SIG-M5 treated with dmso at 0.1 percent for 504 hours (cell line): Measurements from ENCODE around the gene ARL10.

Experiments used
- DNase-seq: peaks from one replicate; lab custom pipeline; 2025; ENCODE audit not compliant: unreplicated experiment; lab: John Stamatoyannopoulos, UW

The ARL10 gene

GRCh38 chr5:176361437-176362232 lies 3.7 kb upstream of the ARL10 start, which contains the start of gene KIAA1191:
Gene KIAA1191, minus strand, starts transcription at chr5:176361764. Its CDS starts 2,256 bp downstream, at chr5:176359508.
- DNase-seq = peak; percentile 93

GRCh38 chr5:176362233-176362490 lies 3.1 kb upstream of the ARL10 start:
- DNase-seq = no peak

GRCh38 chr5:176364765-176365350 lies 429 bp upstream of the ARL10 start:
- no peak for DNase-seq

- DNase-seq = no peak
Observed at GRCh38 chr5:176366232-176366894, 1.1 kb downstream of the ARL10 start.

GRCh38 chr5:176368726-176369125 lies 3.4 kb downstream of the ARL10 start:
- DNase-seq = no peak

GRCh38 chr5:176369934-176370711 lies 4.8 kb downstream of the ARL10 start:
- no peak for DNase-seq

GRCh38 chr5:176371621-176372539 lies 6.6 kb downstream of the ARL10 start:
- DNase-seq = no peak

- no peak for DNase-seq
Observed at GRCh38 chr5:176373100-176373818, 8.0 kb downstream of the ARL10 start.

GRCh38 chr5:176379881-176380280 lies 14.6 kb downstream of the ARL10 start:
- DNase-seq = peak; percentile 58

- DNase-seq = no peak
Observed at GRCh38 chr5:176381423-176381822, 16.1 kb downstream of the ARL10 start.

- no peak for DNase-seq
Observed at GRCh38 chr5:176381979-176382378, 16.7 kb downstream of the ARL10 start.

GRCh38 chr5:176382721-176383120 lies 17.4 kb downstream of the ARL10 start:
- DNase-seq = no peak

GRCh38 chr5:176383248-176383905 lies 18.1 kb downstream of the ARL10 start:
- DNase-seq = no peak

- no peak for DNase-seq
Observed at GRCh38 chr5:176383961-176384360, 18.7 kb downstream of the ARL10 start.

- DNase-seq = no peak
Observed at GRCh38 chr5:176384366-176384930, 19.2 kb downstream of the ARL10 start.

- no peak for DNase-seq
Observed at GRCh38 chr5:176384991-176385390, 19.7 kb downstream of the ARL10 start.

GRCh38 chr5:176386491-176386890 lies 21.2 kb downstream of the ARL10 start:
- DNase-seq = no peak

- DNase-seq = no peak
Observed at GRCh38 chr5:176387384-176387925, 22.2 kb downstream of the ARL10 start.

- peak; percentile 40 for DNase-seq
Observed at GRCh38 chr5:176388003-176388443, 22.7 kb downstream of the ARL10 start.
